ENCODE data around the gene LUC7L3. TPM values are rescaled to one million over a fixed set of nuclear protein-coding genes. Genes with fewer than 3 reads are reported as not detected.

The LUC7L3 gene
- total and polyA plus RNA-seq, 2 donors (not counting 1 experiment from before 2014, with no cell fraction given): 42.9 to 311 TPM

DNA sequence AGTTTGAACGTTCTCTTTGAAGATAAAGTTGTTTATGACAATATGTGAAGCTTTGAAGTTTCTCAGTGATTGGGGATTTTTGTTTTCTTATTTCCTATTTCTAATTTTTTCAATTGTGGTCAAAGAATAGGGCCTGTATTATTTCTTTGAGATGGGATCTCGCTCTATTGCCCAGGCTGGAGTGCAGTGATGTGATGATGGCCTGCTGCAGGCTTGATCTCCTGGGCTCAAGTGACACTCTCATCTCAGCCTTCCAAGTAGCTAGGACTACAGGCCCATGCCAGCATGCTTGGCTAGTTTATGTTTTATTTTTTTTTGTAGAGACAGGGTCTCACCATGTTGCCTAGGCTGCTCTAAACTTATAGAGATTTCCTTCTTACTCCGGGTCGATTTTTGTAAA, 59.6 kb downstream of the LUC7L3 start:
- ATAC-seq (ENCODE audit: low read depth) (no peak), DNase-seq (no peak)
- Histone ChIP-seq H3K27me3 (replicated peaks in 1 of 4; ENCODE audit: control extremely low read depth in 1 of 4, control insufficient read depth in 3 of 4, insufficient read depth in 4 of 4, low read length in 3 of 4) (peaks cover 0 to 3% (median 1%) of the 10 kb centered on the region in 4 experiments), H3K36me3 (replicated peaks in 1 of 2; ENCODE audit: control extremely low read depth in 1 of 2, control insufficient read depth in 1 of 2, extremely low read depth in 1 of 2, insufficient read depth in 2 of 2, low read length in 1 of 2) (no peaks in the 10 kb centered on the region), H3K79me2 (ENCODE audit: control insufficient read depth, insufficient read depth, low read length) (no peaks in the 10 kb centered on the region), H3K4me2 (replicated peaks; ENCODE audit: low read depth, low read length, poor library complexity, severe bottlenecking) (no peak overlapping the region), H2AFZ (ENCODE audit: insufficient read depth, low read depth, low read length, poor library complexity, severe bottlenecking) (no peak overlapping the region), H3K27ac (ENCODE audit: low read length in 2 of 2) (no peak overlapping the region), H3K9ac (ENCODE audit: low read length) (no peak overlapping the region), H4K20me1 (ENCODE audit: control insufficient read depth, insufficient read depth, low read length, poor library complexity, severe bottlenecking) (no peaks in the 10 kb centered on the region), H3K4me3 (ENCODE audit: control extremely low read depth in 1 of 5, extremely low read depth in 1 of 5, insufficient read depth in 1 of 5, low read depth in 2 of 5, low read length in 4 of 5) (no peak overlapping the region), H3K4me1 (ENCODE audit: control insufficient read depth in 2 of 2, insufficient read depth in 2 of 2, low read length in 2 of 2) (peaks cover 0 to 5% of the 10 kb centered on the region in 2 donors), H3K9me3 (ENCODE audit: control extremely low read depth in 1 of 3, control insufficient read depth in 2 of 3, insufficient read depth in 1 of 3, low read length in 2 of 3) (peaks cover 0 to 3% (median 0%) of the 10 kb centered on the region in 3 donors)
- no peaks in the 10 kb centered on the region for H3K9me3 Mint-ChIP-seq (ENCODE audit: insufficient read depth)
- H3K4me3 Mint-ChIP-seq: no peak overlapping the region
- peaks cover 8% of the 10 kb centered on the region for H3K27me3 Mint-ChIP-seq
- no CpG with 5 or more reads among the region's 4 CpGs for WGBS (ENCODE audit: insufficient coverage)
- ChIA-PET CTCF (interaction anchor here (0.6 kb wide), 1 partner anchor 201 kb away, joined by 3 read pairs; no protein-coding TSS in a partner anchor), POLR2A (interaction anchor here (0.6 kb wide), 1 partner anchor 716 kb away, joined by 3 read pairs; no protein-coding TSS in a partner anchor)
- H3K27ac Mint-ChIP-seq: no peak overlapping the region
- H3K4me1 Mint-ChIP-seq: peaks cover 7% of the 10 kb centered on the region
- intact Hi-C loops (cut with micrococcal nuclease): no loop called here
- TF ChIP-seq, protein P1, sequence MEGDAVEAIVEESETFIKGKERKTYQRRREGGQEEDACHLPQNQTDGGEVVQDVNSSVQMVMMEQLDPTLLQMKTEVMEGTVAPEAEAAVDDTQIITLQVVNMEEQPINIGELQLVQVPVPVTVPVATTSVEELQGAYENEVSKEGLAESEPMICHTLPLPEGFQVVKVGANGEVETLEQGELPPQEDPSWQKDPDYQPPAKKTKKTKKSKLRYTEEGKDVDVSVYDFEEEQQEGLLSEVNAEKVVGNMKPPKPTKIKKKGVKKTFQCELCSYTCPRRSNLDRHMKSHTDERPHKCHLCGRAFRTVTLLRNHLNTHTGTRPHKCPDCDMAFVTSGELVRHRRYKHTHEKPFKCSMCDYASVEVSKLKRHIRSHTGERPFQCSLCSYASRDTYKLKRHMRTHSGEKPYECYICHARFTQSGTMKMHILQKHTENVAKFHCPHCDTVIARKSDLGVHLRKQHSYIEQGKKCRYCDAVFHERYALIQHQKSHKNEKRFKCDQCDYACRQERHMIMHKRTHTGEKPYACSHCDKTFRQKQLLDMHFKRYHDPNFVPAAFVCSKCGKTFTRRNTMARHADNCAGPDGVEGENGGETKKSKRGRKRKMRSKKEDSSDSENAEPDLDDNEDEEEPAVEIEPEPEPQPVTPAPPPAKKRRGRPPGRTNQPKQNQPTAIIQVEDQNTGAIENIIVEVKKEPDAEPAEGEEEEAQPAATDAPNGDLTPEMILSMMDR (IDR thresholded peaks at IDR 0.05): no peak
- no peak for TF ChIP-seq EZH2 (IDR thresholded peaks at IDR 0.05; ENCODE audit: borderline replicate concordance, insufficient read depth, low read depth, low read length, poor library complexity, severe bottlenecking)

DNA sequence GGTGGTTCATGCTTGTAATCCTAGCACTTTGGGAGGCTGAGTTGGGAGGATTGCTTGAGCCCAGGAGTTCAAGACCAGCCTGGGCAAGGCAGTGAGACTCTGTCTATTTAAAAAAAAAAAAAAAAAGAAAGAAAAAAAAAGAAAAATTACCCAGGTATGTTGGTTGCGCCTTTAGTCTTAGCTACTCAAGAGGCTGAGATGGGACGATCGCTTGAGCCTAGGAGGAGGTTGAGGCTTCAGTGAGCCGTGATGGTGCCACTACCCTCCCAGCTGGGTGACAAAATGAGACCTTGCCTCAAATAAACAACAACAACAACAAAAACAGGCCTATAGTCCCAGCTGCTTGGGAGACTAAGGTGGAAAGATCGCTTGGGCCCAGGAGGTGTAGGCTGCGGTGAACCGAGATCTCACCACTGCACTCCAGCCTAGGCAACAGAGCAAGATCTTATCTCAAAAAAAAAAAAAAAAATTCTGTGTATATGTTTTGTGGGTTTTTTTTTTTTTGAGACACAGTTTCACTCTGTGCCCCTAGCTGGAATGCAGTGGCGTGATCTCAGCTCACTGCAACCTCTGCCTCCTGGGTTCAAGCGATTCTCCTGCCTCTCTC, 60.4 kb downstream of the LUC7L3 start:
- intact Hi-C loops (cut with micrococcal nuclease): no loop called here
- peaks cover 0 to 3% (median 0%) of the 10 kb centered on the region in 3 donors for H3K9me3 ChIP-seq (ENCODE audit: control extremely low read depth in 1 of 3, control insufficient read depth in 2 of 3, insufficient read depth in 1 of 3, low read length in 2 of 3)
- H3K27ac Mint-ChIP-seq: no peak overlapping the region
- no peaks in the 10 kb centered on the region for H3K79me2 ChIP-seq (ENCODE audit: control insufficient read depth, insufficient read depth, low read length)
- no peak for TF ChIP-seq EZH2 (IDR thresholded peaks at IDR 0.05; ENCODE audit: borderline replicate concordance, insufficient read depth, low read depth, low read length, poor library complexity, severe bottlenecking)
- TF ChIP-seq, protein P1 (IDR thresholded peaks at IDR 0.05): no peak
- WGBS (ENCODE audit: insufficient coverage): no CpG with 5 or more reads among the region's 9 CpGs
- no peak overlapping the region for H2AFZ ChIP-seq (ENCODE audit: insufficient read depth, low read depth, low read length, poor library complexity, severe bottlenecking)
- peaks cover 0 to 3% (median 1%) of the 10 kb centered on the region in 4 experiments for H3K27me3 ChIP-seq (replicated peaks in 1 of 4; ENCODE audit: control extremely low read depth in 1 of 4, control insufficient read depth in 3 of 4, insufficient read depth in 4 of 4, low read length in 3 of 4)
- DNase-seq (no peak), ATAC-seq (ENCODE audit: low read depth) (no peak)
- H3K4me1 ChIP-seq (ENCODE audit: control insufficient read depth in 2 of 2, insufficient read depth in 2 of 2, low read length in 2 of 2): peaks cover 0 to 5% of the 10 kb centered on the region in 2 donors
- H3K9me3 Mint-ChIP-seq (ENCODE audit: insufficient read depth): no peaks in the 10 kb centered on the region
- no peak overlapping the region for H3K27ac ChIP-seq (ENCODE audit: low read length in 2 of 2)
- H3K4me2 ChIP-seq (replicated peaks; ENCODE audit: low read depth, low read length, poor library complexity, severe bottlenecking): no peak overlapping the region
- ChIA-PET CTCF (interaction anchor here (0.6 to 1.3 kb wide), 4 partner anchors 17 to 276 kb away, joined by 3 to 5 read pairs (median 3); no protein-coding TSS in a partner anchor), POLR2A (interaction anchor here (0.6 to 0.7 kb wide), 2 partner anchors 611 to 715 kb away, joined by 3 to 4 read pairs; no protein-coding TSS in a partner anchor)
- no peak overlapping the region for H3K9ac ChIP-seq (ENCODE audit: low read length)
- H3K4me3 Mint-ChIP-seq: no peak overlapping the region
- no peaks in the 10 kb centered on the region for H3K36me3 ChIP-seq (replicated peaks in 1 of 2; ENCODE audit: control extremely low read depth in 1 of 2, control insufficient read depth in 1 of 2, extremely low read depth in 1 of 2, insufficient read depth in 2 of 2, low read length in 1 of 2)
- H3K27me3 Mint-ChIP-seq: peaks cover 12% of the 10 kb centered on the region
- no peaks in the 10 kb centered on the region for H4K20me1 ChIP-seq (ENCODE audit: control insufficient read depth, insufficient read depth, low read length, poor library complexity, severe bottlenecking)
- H3K4me1 Mint-ChIP-seq: peaks cover 7% of the 10 kb centered on the region
- H3K4me3 ChIP-seq (ENCODE audit: control extremely low read depth in 1 of 5, extremely low read depth in 1 of 5, insufficient read depth in 1 of 5, low read depth in 2 of 5, low read length in 4 of 5): no peak overlapping the region

All from B cell (primary cell).